GM12878 (cell line): ENCODE measurements around the gene FRMD3.

Experiments used
- CHD2 ChIP-seq: IDR thresholded peaks from 2 replicates; pipeline ENCODE4 v1.6.1; 2011; ENCODE audit warnings: low read depth, low read length, improper control_type of control experiment, borderline replicate concordance
- EZH2 ChIP-seq: IDR thresholded peaks from 2 replicates; pipeline ENCODE4 v1.6.1; 2012; ENCODE audit warnings: low read depth, mild to moderate bottlenecking, control low read depth, inconsistent platforms, low read length, borderline replicate concordance; ENCODE audit not compliant: control insufficient read depth
- HDAC6 ChIP-seq: fragments of 200-600 bp; sonication (generic); IDR thresholded peaks from one replicate; pipeline ENCODE4 v1.8.0; 2017; ENCODE audit warnings: antibody characterized with exemption; ENCODE audit not compliant: unreplicated experiment
- JUND ChIP-seq: IDR thresholded peaks from 2 replicates; pipeline ENCODE4 v1.6.1; 2012; ENCODE audit warnings: low read depth, mild to moderate bottlenecking, low read length, improper control_type of control experiment, moderate library complexity
- MTA3 ChIP-seq: IDR thresholded peaks from 2 replicates; pipeline ENCODE4 v1.6.1; 2012; ENCODE audit warnings: low read length, inconsistent platforms, borderline replicate concordance
- MXI1 ChIP-seq: fragments of 150-350 bp; IDR thresholded peaks from 2 replicates; pipeline ENCODE4 v1.6.1; 2011; ENCODE audit warnings: low read depth, mild to moderate bottlenecking, inconsistent platforms, low read length, improper control_type of control experiment
- NR2C2 ChIP-seq: IDR thresholded peaks from 2 replicates; pipeline ENCODE4 v1.6.1; 2011; ENCODE audit warnings: borderline replicate concordance, low read depth; ENCODE audit not compliant: control insufficient read depth, insufficient read length
- NR2F1 ChIP-seq: fragments of 450-650 bp; conservative IDR thresholded peaks from 2 replicates; pipeline ENCODE4 v1.6.1; 2017; ENCODE audit warnings: mild to moderate bottlenecking
- TF ChIP-seq, protein P1 (sequence below), 3 experiments: IDR thresholded peaks in 2 of 3; conservative IDR thresholded peaks in 1 of 3; 2 replicates each; pipeline ENCODE4 v1.5.1; 2011; ENCODE audit warnings: low read depth in 3 of 3, low read length in 3 of 3, mild to moderate bottlenecking in 3 of 3, control low read depth in 2 of 3, moderate library complexity in 2 of 3, inconsistent platforms in 1 of 3, mixed read lengths in 1 of 3; ENCODE audit not compliant: control insufficient read depth in 2 of 3, insufficient read depth in 1 of 3; ENCODE audit errors: extremely low read depth in 1 of 3
- TF ChIP-seq, protein P2 (sequence below): IDR thresholded peaks from 2 replicates; pipeline ENCODE4 v1.6.1; 2012; ENCODE audit warnings: low read depth, low read length, improper control_type of control experiment

DNA sequence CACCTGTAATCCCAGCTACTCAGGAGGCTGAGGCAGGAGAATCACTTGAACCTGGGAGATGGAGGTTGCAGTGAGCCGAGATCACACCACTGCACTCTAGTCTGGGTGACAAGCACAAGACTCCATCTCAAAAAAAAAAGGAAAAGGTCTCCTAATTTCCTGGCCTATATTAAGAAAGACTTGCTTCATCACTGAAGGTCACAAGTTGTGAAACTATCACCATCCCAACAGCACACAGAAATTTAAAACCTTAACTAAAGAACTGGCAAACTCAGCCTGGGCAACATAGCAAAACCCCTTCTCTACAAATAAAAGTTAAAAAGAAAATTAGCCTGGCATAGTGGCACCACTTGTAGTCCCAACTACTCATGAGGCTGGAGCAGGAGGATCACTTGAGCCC, 17.2 kb downstream of the FRMD3 start:
- TF ChIP-seq, protein P1, sequence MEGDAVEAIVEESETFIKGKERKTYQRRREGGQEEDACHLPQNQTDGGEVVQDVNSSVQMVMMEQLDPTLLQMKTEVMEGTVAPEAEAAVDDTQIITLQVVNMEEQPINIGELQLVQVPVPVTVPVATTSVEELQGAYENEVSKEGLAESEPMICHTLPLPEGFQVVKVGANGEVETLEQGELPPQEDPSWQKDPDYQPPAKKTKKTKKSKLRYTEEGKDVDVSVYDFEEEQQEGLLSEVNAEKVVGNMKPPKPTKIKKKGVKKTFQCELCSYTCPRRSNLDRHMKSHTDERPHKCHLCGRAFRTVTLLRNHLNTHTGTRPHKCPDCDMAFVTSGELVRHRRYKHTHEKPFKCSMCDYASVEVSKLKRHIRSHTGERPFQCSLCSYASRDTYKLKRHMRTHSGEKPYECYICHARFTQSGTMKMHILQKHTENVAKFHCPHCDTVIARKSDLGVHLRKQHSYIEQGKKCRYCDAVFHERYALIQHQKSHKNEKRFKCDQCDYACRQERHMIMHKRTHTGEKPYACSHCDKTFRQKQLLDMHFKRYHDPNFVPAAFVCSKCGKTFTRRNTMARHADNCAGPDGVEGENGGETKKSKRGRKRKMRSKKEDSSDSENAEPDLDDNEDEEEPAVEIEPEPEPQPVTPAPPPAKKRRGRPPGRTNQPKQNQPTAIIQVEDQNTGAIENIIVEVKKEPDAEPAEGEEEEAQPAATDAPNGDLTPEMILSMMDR (IDR thresholded peaks at IDR 0.05 in 2 of 3, conservative IDR thresholded peaks at IDR 0.05 in 1 of 3; ENCODE audit: control insufficient read depth in 2 of 3, extremely low read depth in 1 of 3, insufficient read depth in 1 of 3, low read depth in 3 of 3, low read length in 3 of 3) = no peak
- TF ChIP-seq EZH2 = no peak
- no peak for TF ChIP-seq MXI1
- TF ChIP-seq, protein P2, sequence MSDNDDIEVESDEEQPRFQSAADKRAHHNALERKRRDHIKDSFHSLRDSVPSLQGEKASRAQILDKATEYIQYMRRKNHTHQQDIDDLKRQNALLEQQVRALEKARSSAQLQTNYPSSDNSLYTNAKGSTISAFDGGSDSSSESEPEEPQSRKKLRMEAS = no peak
- TF ChIP-seq NR2C2 = no peak
- no peak for TF ChIP-seq JUND
- no peak for TF ChIP-seq MTA3
- no peak for TF ChIP-seq HDAC6
- no peak for TF ChIP-seq NR2F1
- TF ChIP-seq CHD2 = no peak
